ENCODE measurements around the gene RARB. TPM values are rescaled to one million over a fixed set of nuclear protein-coding genes. Genes with fewer than 3 reads are reported as not detected.

RARB gene
- total RNA-seq, 1 donor from 2014 or later = 0.26 TPM

DNA sequence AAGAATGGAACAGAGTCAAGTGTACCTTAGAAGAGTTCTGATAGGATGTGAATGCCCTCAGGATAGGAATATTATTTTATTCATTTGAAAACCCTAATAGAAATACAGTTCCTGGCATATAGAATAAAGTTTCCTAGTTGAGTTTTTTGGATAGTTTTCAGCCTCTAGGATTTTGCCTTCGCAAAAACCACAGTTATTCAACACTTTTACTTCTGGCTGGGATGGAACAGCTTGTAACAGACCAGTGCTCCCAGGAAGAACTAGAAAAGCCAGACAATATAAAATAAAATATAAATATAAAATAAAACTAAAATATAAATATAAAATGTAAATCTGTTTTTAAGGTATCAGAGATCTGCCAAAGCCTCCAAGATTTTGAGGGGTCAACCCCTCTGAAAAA, 27.5 kb upstream of the RARB start:
- H3K36me3 ChIP-seq (ENCODE audit: control insufficient read depth, insufficient read depth, low read length) = no peaks in the 10 kb centered on the region
- FAIRE-seq (no peak), DNase-seq (ENCODE audit: low read depth) (no peak)
- TF ChIP-seq, protein P1, sequence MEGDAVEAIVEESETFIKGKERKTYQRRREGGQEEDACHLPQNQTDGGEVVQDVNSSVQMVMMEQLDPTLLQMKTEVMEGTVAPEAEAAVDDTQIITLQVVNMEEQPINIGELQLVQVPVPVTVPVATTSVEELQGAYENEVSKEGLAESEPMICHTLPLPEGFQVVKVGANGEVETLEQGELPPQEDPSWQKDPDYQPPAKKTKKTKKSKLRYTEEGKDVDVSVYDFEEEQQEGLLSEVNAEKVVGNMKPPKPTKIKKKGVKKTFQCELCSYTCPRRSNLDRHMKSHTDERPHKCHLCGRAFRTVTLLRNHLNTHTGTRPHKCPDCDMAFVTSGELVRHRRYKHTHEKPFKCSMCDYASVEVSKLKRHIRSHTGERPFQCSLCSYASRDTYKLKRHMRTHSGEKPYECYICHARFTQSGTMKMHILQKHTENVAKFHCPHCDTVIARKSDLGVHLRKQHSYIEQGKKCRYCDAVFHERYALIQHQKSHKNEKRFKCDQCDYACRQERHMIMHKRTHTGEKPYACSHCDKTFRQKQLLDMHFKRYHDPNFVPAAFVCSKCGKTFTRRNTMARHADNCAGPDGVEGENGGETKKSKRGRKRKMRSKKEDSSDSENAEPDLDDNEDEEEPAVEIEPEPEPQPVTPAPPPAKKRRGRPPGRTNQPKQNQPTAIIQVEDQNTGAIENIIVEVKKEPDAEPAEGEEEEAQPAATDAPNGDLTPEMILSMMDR (IDR thresholded peaks at IDR 0.05; ENCODE audit: insufficient read depth, low read length, severe bottlenecking) = no peak
- H3K27me3 ChIP-seq (ENCODE audit: control insufficient read depth, insufficient read depth, low read length) = no peaks in the 10 kb centered on the region
- no peak overlapping the region for H3K4me3 ChIP-seq (ENCODE audit: low read depth, low read length)

DNA sequence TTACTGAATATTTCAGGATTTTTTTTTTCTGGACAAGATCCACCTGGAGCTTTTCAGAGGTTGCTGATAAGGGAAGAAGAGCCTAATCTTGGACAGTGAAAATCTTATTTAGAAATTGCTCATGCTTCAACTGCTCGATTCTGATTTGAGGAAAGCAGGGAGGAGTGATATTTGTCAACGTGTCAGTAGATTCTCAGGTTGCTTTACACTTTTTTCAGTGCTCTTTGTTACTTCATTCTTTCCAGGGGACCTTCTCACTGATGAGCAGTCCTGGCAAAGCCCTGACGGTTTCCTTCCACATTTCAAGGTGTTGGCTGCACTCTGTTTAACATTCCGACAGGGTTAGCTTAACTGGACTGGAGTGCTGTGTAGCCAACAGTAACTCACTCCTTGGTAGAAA, 24.1 kb upstream of the RARB start:
- H3K36me3 ChIP-seq (ENCODE audit: control insufficient read depth, insufficient read depth, low read length) = no peaks in the 10 kb centered on the region
- no peaks in the 10 kb centered on the region for H3K27me3 ChIP-seq (ENCODE audit: control insufficient read depth, insufficient read depth, low read length)
- no peak overlapping the region for H3K4me3 ChIP-seq (ENCODE audit: low read depth, low read length)
- no peak for DNase-seq (ENCODE audit: low read depth)
- FAIRE-seq = no peak
- TF ChIP-seq, protein P1 (IDR thresholded peaks at IDR 0.05; ENCODE audit: insufficient read depth, low read length, severe bottlenecking) = no peak

GRCh38 chr3:25404569-25404968, 23.5 kb upstream of the RARB start:
- TF ChIP-seq, protein P1 (IDR thresholded peaks at IDR 0.05; ENCODE audit: insufficient read depth, low read length, severe bottlenecking) = no peak

GRCh38 chr3:25405335-25405734, 22.7 kb upstream of the RARB start:
- TF ChIP-seq, protein P1 (IDR thresholded peaks at IDR 0.05; ENCODE audit: insufficient read depth, low read length, severe bottlenecking) = no peak
- DNase-seq (ENCODE audit: low read depth) (no peak), FAIRE-seq (no peak)
- Histone ChIP-seq H3K36me3 (ENCODE audit: control insufficient read depth, insufficient read depth, low read length) (no peaks in the 10 kb centered on the region), H3K27me3 (ENCODE audit: control insufficient read depth, insufficient read depth, low read length) (no peaks in the 10 kb centered on the region), H3K4me3 (ENCODE audit: low read depth, low read length) (no peak overlapping the region)

More at GRCh38 chr3:25404569-25404968, 23.5 kb upstream of the RARB start:
- Histone ChIP-seq H3K36me3 (ENCODE audit: control insufficient read depth, insufficient read depth, low read length) (no peaks in the 10 kb centered on the region), H3K27me3 (ENCODE audit: control insufficient read depth, insufficient read depth, low read length) (no peaks in the 10 kb centered on the region), H3K4me3 (ENCODE audit: low read depth, low read length) (no peak overlapping the region)
- DNase-seq (ENCODE audit: low read depth) = no peak
- no peak for FAIRE-seq

GRCh38 chr3:25410703-25411102, 17.4 kb upstream of the RARB start:
- TF ChIP-seq, protein P1 (IDR thresholded peaks at IDR 0.05; ENCODE audit: insufficient read depth, low read length, severe bottlenecking) = no peak
- Histone ChIP-seq H3K36me3 (ENCODE audit: control insufficient read depth, insufficient read depth, low read length) (no peaks in the 10 kb centered on the region), H3K27me3 (ENCODE audit: control insufficient read depth, insufficient read depth, low read length) (no peaks in the 10 kb centered on the region), H3K4me3 (ENCODE audit: low read depth, low read length) (no peak overlapping the region)
- no peak for FAIRE-seq
- no peak for DNase-seq (ENCODE audit: low read depth)

DNA sequence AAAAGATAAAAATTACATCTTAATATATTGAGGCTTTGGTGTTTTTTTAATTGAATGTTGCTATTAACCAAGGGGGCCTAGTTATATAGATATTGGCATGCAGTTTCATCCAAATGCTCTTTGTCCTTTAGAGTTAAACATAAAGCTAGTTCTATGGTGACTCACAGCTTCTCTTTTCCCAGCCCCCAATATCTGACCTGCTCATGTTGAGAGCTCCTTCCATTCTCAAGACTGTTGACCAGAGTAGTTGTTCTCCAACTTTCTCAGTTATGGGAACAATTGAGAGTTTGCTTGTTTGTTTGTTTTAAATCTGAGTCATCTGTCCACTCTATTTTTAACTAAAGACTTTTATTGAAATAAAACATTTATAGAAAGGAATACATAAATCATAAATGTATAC, 15.8 kb upstream of the RARB start:
- no peaks in the 10 kb centered on the region for H3K27me3 ChIP-seq (ENCODE audit: control insufficient read depth, insufficient read depth, low read length)
- H3K36me3 ChIP-seq (ENCODE audit: control insufficient read depth, insufficient read depth, low read length) = no peaks in the 10 kb centered on the region
- DNase-seq (ENCODE audit: low read depth) = peak; percentile 27
- no peak for FAIRE-seq
- no peak overlapping the region for H3K4me3 ChIP-seq (ENCODE audit: low read depth, low read length)
- TF ChIP-seq, protein P1 (IDR thresholded peaks at IDR 0.05; ENCODE audit: insufficient read depth, low read length, severe bottlenecking) = no peak
